Islet precursor cell (in vitro differentiated cells): ENCODE data around the gene NDUFV1.
A peak's percentile ranks its signal among the peaks of the same experiment; 100 is the strongest.
"Not testable (repeated sequence)": the region's sequence is repeated elsewhere in the genome, so short reads cannot be mapped to it uniquely, and the experiment has no call there.

Source experiments
- DNase-seq: peaks from one replicate; pipeline ENCODE4 v3.0.0-alpha.2; 2018

The NDUFV1 gene

GRCh38 chr11:67628710-67629385, 22.1 kb downstream of the NDUFV1 start:
- DNase-seq: no peak

- peak; percentile 90 for DNase-seq
These were observed 22.9 kb downstream of the NDUFV1 start, which contains the start of gene NUDT8 for GRCh38 chr11:67629386-67630227. TSS of gene NUDT8 (minus strand) at chr11:67629937. CDS start at chr11:67629911, 26 bp downstream.

- peak; percentile 100 for DNase-seq
These were observed 23.6 kb downstream of the NDUFV1 start for GRCh38 chr11:67630228-67630942.

- no peak for DNase-seq
These were observed 24.2 kb downstream of the NDUFV1 start for GRCh38 chr11:67630943-67631331.

- DNase-seq: no peak
These were observed 24.7 kb downstream of the NDUFV1 start for GRCh38 chr11:67631411-67631810.

GRCh38 chr11:67631853-67632174, 25.1 kb downstream of the NDUFV1 start:
- DNase-seq: peak; percentile 50

- peak; percentile 52 for DNase-seq
These were observed 25.6 kb downstream of the NDUFV1 start for GRCh38 chr11:67632175-67632981.

GRCh38 chr11:67632982-67633755, 26.4 kb downstream of the NDUFV1 start:
- peak; percentile 49 for DNase-seq

- peak; percentile 45 for DNase-seq
These were observed 27.1 kb downstream of the NDUFV1 start for GRCh38 chr11:67633758-67634365.

- DNase-seq: peak; percentile 49
These were observed 27.9 kb downstream of the NDUFV1 start for GRCh38 chr11:67634366-67635230.

GRCh38 chr11:67635231-67635521, 28.4 kb downstream of the NDUFV1 start:
- no peak for DNase-seq

GRCh38 chr11:67636962-67637361, 30.2 kb downstream of the NDUFV1 start:
- peak; percentile 21 for DNase-seq

GRCh38 chr11:67637441-67637840, 30.7 kb downstream of the NDUFV1 start:
- not testable (repeated sequence) for DNase-seq

- DNase-seq: peak; percentile 41
These were observed 32.0 kb downstream of the NDUFV1 start for GRCh38 chr11:67638535-67639437.

- peak; percentile 45 for DNase-seq
These were observed 32.7 kb downstream of the NDUFV1 start, which contains the start of gene TBX10 for GRCh38 chr11:67639438-67639859. TSS of gene TBX10 (minus strand) at chr11:67639763. CDS start at chr11:67639472, 291 bp downstream.

GRCh38 chr11:67640021-67640757, 33.5 kb downstream of the NDUFV1 start:
- DNase-seq: peak; percentile 72

- peak; percentile 45 for DNase-seq
These were observed 34.1 kb downstream of the NDUFV1 start for GRCh38 chr11:67640758-67641337.
